ENCODE data around the gene CEP295NL. TPM values are rescaled to one million over a fixed set of nuclear protein-coding genes. Genes with fewer than 3 reads are reported as not detected.

The CEP295NL gene
- total and polyA plus RNA-seq, 2 of the 8 experiments (the other 6 are each of a cell fraction or from before 2014, with no cell fraction given): 0.06 to 2.0 TPM

DNA sequence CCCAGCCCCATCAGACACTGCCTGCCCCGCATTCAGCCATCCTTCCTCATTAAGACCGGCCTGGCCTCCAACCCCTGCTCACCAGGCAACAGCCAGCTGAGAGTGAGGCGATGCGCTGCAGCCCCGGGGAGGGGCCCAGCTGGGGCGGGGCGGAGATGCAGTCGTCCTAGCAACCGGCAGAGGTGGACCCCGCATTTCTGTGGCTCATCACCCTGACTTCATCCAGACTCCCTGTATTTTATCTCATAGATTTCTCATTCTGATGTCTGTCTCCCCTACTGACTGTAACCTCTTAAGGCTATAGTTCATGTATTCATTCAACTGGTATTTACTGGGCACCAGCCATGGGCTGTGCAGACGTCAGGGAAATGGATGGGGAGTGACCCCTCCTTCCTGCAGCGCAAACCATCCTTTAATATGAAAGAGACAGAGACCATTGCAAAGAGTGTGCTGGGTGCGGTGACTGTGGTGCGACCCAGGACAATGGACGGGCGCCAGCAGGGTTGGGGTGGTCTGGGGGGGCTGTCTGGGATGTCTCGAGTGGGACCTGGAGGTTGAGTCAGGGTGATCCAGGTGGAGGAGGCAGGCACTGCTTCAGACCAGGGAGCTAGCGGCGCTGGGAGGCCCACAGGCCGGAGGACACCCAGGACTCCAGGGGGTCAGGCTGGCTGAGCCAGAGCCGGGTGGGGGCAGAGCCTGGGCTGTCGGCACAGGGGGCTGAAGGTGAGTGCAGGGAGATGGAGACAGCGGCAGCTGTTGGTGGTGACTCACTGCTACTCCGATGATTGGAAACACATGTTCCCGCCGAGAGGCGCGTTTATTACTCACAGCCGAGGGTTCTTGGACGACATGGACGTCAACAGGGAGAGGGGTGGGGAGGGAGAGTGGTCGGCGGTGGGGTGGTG lies 32.7 kb upstream of the CEP295NL start (continued):
- TF ChIP-seq, protein P1, sequence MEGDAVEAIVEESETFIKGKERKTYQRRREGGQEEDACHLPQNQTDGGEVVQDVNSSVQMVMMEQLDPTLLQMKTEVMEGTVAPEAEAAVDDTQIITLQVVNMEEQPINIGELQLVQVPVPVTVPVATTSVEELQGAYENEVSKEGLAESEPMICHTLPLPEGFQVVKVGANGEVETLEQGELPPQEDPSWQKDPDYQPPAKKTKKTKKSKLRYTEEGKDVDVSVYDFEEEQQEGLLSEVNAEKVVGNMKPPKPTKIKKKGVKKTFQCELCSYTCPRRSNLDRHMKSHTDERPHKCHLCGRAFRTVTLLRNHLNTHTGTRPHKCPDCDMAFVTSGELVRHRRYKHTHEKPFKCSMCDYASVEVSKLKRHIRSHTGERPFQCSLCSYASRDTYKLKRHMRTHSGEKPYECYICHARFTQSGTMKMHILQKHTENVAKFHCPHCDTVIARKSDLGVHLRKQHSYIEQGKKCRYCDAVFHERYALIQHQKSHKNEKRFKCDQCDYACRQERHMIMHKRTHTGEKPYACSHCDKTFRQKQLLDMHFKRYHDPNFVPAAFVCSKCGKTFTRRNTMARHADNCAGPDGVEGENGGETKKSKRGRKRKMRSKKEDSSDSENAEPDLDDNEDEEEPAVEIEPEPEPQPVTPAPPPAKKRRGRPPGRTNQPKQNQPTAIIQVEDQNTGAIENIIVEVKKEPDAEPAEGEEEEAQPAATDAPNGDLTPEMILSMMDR (IDR thresholded peaks at IDR 0.05; ENCODE audit: control extremely low read depth in 1 of 3, insufficient read depth in 1 of 3, low read depth in 1 of 3, low read length in 3 of 3): no peak
- TF ChIP-seq, protein P2, sequence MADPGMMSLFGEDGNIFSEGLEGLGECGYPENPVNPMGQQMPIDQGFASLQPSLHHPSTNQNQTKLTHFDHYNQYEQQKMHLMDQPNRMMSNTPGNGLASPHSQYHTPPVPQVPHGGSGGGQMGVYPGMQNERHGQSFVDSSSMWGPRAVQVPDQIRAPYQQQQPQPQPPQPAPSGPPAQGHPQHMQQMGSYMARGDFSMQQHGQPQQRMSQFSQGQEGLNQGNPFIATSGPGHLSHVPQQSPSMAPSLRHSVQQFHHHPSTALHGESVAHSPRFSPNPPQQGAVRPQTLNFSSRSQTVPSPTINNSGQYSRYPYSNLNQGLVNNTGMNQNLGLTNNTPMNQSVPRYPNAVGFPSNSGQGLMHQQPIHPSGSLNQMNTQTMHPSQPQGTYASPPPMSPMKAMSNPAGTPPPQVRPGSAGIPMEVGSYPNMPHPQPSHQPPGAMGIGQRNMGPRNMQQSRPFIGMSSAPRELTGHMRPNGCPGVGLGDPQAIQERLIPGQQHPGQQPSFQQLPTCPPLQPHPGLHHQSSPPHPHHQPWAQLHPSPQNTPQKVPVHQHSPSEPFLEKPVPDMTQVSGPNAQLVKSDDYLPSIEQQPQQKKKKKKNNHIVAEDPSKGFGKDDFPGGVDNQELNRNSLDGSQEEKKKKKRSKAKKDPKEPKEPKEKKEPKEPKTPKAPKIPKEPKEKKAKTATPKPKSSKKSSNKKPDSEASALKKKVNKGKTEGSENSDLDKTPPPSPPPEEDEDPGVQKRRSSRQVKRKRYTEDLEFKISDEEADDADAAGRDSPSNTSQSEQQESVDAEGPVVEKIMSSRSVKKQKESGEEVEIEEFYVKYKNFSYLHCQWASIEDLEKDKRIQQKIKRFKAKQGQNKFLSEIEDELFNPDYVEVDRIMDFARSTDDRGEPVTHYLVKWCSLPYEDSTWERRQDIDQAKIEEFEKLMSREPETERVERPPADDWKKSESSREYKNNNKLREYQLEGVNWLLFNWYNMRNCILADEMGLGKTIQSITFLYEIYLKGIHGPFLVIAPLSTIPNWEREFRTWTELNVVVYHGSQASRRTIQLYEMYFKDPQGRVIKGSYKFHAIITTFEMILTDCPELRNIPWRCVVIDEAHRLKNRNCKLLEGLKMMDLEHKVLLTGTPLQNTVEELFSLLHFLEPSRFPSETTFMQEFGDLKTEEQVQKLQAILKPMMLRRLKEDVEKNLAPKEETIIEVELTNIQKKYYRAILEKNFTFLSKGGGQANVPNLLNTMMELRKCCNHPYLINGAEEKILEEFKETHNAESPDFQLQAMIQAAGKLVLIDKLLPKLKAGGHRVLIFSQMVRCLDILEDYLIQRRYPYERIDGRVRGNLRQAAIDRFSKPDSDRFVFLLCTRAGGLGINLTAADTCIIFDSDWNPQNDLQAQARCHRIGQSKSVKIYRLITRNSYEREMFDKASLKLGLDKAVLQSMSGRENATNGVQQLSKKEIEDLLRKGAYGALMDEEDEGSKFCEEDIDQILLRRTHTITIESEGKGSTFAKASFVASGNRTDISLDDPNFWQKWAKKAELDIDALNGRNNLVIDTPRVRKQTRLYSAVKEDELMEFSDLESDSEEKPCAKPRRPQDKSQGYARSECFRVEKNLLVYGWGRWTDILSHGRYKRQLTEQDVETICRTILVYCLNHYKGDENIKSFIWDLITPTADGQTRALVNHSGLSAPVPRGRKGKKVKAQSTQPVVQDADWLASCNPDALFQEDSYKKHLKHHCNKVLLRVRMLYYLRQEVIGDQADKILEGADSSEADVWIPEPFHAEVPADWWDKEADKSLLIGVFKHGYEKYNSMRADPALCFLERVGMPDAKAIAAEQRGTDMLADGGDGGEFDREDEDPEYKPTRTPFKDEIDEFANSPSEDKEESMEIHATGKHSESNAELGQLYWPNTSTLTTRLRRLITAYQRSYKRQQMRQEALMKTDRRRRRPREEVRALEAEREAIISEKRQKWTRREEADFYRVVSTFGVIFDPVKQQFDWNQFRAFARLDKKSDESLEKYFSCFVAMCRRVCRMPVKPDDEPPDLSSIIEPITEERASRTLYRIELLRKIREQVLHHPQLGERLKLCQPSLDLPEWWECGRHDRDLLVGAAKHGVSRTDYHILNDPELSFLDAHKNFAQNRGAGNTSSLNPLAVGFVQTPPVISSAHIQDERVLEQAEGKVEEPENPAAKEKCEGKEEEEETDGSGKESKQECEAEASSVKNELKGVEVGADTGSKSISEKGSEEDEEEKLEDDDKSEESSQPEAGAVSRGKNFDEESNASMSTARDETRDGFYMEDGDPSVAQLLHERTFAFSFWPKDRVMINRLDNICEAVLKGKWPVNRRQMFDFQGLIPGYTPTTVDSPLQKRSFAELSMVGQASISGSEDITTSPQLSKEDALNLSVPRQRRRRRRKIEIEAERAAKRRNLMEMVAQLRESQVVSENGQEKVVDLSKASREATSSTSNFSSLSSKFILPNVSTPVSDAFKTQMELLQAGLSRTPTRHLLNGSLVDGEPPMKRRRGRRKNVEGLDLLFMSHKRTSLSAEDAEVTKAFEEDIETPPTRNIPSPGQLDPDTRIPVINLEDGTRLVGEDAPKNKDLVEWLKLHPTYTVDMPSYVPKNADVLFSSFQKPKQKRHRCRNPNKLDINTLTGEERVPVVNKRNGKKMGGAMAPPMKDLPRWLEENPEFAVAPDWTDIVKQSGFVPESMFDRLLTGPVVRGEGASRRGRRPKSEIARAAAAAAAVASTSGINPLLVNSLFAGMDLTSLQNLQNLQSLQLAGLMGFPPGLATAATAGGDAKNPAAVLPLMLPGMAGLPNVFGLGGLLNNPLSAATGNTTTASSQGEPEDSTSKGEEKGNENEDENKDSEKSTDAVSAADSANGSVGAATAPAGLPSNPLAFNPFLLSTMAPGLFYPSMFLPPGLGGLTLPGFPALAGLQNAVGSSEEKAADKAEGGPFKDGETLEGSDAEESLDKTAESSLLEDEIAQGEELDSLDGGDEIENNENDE (IDR thresholded peaks at IDR 0.05; ENCODE audit: insufficient replicate concordance, low read length): no peak
- TF ChIP-seq TAF7 (optimal IDR thresholded peaks at IDR 0.05; ENCODE audit: borderline replicate concordance, low read depth, low read length) (no peak), SAP30 (IDR thresholded peaks at IDR 0.05; ENCODE audit: insufficient read depth, insufficient replicate concordance, low read length) (no peak), HDAC2 (IDR thresholded peaks at IDR 0.05; ENCODE audit: borderline replicate concordance in 1 of 2, low read depth in 2 of 2, low read length in 2 of 2) (no peak), TAF1 (IDR thresholded peaks at IDR 0.05; ENCODE audit: low read depth, low read length) (no peak)

Measured in H1 (cell line).